ENCODE measurements around the gene PLA2G6. TPM values are rescaled to one million over a fixed set of nuclear protein-coding genes. Genes with fewer than 3 reads are reported as not detected.

Gene PLA2G6
- total RNA-seq, 1 experiment from 2014 or later, result 18.7 TPM

- Mint-ChIP-seq H3K27ac (ENCODE audit: unreplicated experiment) (peak overlapping the region; percentile 14), H3K27me3 (ENCODE audit: insufficient read depth, unreplicated experiment) (no peaks in the 10 kb centered on the region), H3K4me1 (ENCODE audit: low read depth, unreplicated experiment) (peaks cover 24% of the 10 kb centered on the region), H3K9me3 (ENCODE audit: unreplicated experiment) (no peaks in the 10 kb centered on the region), H3K4me3 (ENCODE audit: unreplicated experiment) (no peak overlapping the region), H3K36me3 (ENCODE audit: insufficient read depth, unreplicated experiment) (peaks cover 6% of the 10 kb centered on the region)
- Histone ChIP-seq H3K9me3 (no peaks in the 10 kb centered on the region), H3K36me3 (ENCODE audit: control insufficient read depth, insufficient read depth, low read length) (no peaks in the 10 kb centered on the region), H3K27me3 (replicated peaks; ENCODE audit: control insufficient read depth, insufficient read depth, low read length) (no peaks in the 10 kb centered on the region), H3K4me3 (ENCODE audit: low read depth, low read length) (no peak overlapping the region), H3K4me1 (peaks cover 26% of the 10 kb centered on the region)
- BruUV-seq (replicated peaks), result no TSS peak
- ChIA-PET CTCF (no interaction called here), POLR2A (interaction anchor here (1.0 kb wide), 1 partner anchor 10 kb away, joined by 3 read pairs; no protein-coding TSS in a partner anchor)
- TF ChIP-seq, protein P1, sequence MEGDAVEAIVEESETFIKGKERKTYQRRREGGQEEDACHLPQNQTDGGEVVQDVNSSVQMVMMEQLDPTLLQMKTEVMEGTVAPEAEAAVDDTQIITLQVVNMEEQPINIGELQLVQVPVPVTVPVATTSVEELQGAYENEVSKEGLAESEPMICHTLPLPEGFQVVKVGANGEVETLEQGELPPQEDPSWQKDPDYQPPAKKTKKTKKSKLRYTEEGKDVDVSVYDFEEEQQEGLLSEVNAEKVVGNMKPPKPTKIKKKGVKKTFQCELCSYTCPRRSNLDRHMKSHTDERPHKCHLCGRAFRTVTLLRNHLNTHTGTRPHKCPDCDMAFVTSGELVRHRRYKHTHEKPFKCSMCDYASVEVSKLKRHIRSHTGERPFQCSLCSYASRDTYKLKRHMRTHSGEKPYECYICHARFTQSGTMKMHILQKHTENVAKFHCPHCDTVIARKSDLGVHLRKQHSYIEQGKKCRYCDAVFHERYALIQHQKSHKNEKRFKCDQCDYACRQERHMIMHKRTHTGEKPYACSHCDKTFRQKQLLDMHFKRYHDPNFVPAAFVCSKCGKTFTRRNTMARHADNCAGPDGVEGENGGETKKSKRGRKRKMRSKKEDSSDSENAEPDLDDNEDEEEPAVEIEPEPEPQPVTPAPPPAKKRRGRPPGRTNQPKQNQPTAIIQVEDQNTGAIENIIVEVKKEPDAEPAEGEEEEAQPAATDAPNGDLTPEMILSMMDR (IDR thresholded peaks at IDR 0.05; ENCODE audit: insufficient read depth in 1 of 2, low read depth in 1 of 2, low read length in 1 of 2, severe bottlenecking in 1 of 2, unreplicated experiment in 1 of 2), result no peak
- intact Hi-C loops (cut with micrococcal nuclease; ENCODE audit: unreplicated experiment), result no loop called here
- DNase-seq, result no peak
Observed at GRCh38 chr22:38192475-38192863, 10.8 kb upstream of the PLA2G6 start.

GRCh38 chr22:38191731-38192474 lies 10.3 kb upstream of the PLA2G6 start:
- Histone ChIP-seq H3K36me3 (ENCODE audit: control insufficient read depth, insufficient read depth, low read length) (no peaks in the 10 kb centered on the region), H3K27me3 (replicated peaks; ENCODE audit: control insufficient read depth, insufficient read depth, low read length) (no peaks in the 10 kb centered on the region), H3K4me1 (peaks cover 28% of the 10 kb centered on the region), H3K4me3 (ENCODE audit: low read depth, low read length) (no peak overlapping the region), H3K9me3 (no peaks in the 10 kb centered on the region)
- H3K4me1 Mint-ChIP-seq (ENCODE audit: low read depth, unreplicated experiment), result peaks cover 26% of the 10 kb centered on the region
- intact Hi-C loops (cut with micrococcal nuclease; ENCODE audit: unreplicated experiment), result no loop called here
- ChIA-PET CTCF (no interaction called here), POLR2A (interaction anchor here (1.0 kb wide), 1 partner anchor 10 kb away, joined by 3 read pairs; no protein-coding TSS in a partner anchor)
- TF ChIP-seq, protein P1 (IDR thresholded peaks at IDR 0.05; ENCODE audit: insufficient read depth in 1 of 2, low read depth in 1 of 2, low read length in 1 of 2, severe bottlenecking in 1 of 2, unreplicated experiment in 1 of 2), result no peak
- no TSS peak for BruUV-seq (replicated peaks)
- no peak for DNase-seq
- no peak overlapping the region for H3K4me3 Mint-ChIP-seq (ENCODE audit: unreplicated experiment)
- H3K36me3 Mint-ChIP-seq (ENCODE audit: insufficient read depth, unreplicated experiment), result peaks cover 6% of the 10 kb centered on the region
- no peaks in the 10 kb centered on the region for H3K27me3 Mint-ChIP-seq (ENCODE audit: insufficient read depth, unreplicated experiment)
- peak overlapping the region; percentile 14 for H3K27ac Mint-ChIP-seq (ENCODE audit: unreplicated experiment)
- H3K9me3 Mint-ChIP-seq (ENCODE audit: unreplicated experiment), result no peaks in the 10 kb centered on the region

- TF ChIP-seq, protein P1 (IDR thresholded peaks at IDR 0.05; ENCODE audit: insufficient read depth in 1 of 2, low read depth in 1 of 2, low read length in 1 of 2, severe bottlenecking in 1 of 2, unreplicated experiment in 1 of 2), result no peak
- POLR2A ChIA-PET, result no interaction called here
Observed at GRCh38 chr22:38191055-38191454, 9.4 kb upstream of the PLA2G6 start.

More at GRCh38 chr22:38191055-38191454, 9.4 kb upstream of the PLA2G6 start:
- no peak for DNase-seq
- Histone ChIP-seq H3K27me3 (replicated peaks; ENCODE audit: control insufficient read depth, insufficient read depth, low read length) (no peaks in the 10 kb centered on the region), H3K9me3 (no peaks in the 10 kb centered on the region), H3K4me1 (peaks cover 28% of the 10 kb centered on the region), H3K4me3 (ENCODE audit: low read depth, low read length) (no peak overlapping the region), H3K36me3 (ENCODE audit: control insufficient read depth, insufficient read depth, low read length) (no peaks in the 10 kb centered on the region)
- no peaks in the 10 kb centered on the region for H3K27me3 Mint-ChIP-seq (ENCODE audit: insufficient read depth, unreplicated experiment)
- CTCF ChIA-PET, result no interaction called here
- no peaks in the 10 kb centered on the region for H3K9me3 Mint-ChIP-seq (ENCODE audit: unreplicated experiment)
- H3K27ac Mint-ChIP-seq (ENCODE audit: unreplicated experiment), result no peak overlapping the region
- peaks cover 10% of the 10 kb centered on the region for H3K36me3 Mint-ChIP-seq (ENCODE audit: insufficient read depth, unreplicated experiment)
- intact Hi-C loops (cut with micrococcal nuclease; ENCODE audit: unreplicated experiment), result no loop called here
- H3K4me3 Mint-ChIP-seq (ENCODE audit: unreplicated experiment), result no peak overlapping the region
- no TSS peak for BruUV-seq (replicated peaks)
- peaks cover 35% of the 10 kb centered on the region for H3K4me1 Mint-ChIP-seq (ENCODE audit: low read depth, unreplicated experiment)

Data from Caco-2 (cell line).